ENCODE data around the gene CTDP1.

CTDP1 gene

GRCh38 chr18:79733986-79734770 is 54.6 kb downstream of the CTDP1 start:
- no peak overlapping the region for H3K4me3 ChIP-seq (ENCODE audit: control insufficient read depth, low read depth, low read length)
- no peak for DNase-seq (ENCODE audit: low read depth)
- TF ChIP-seq, protein P1, sequence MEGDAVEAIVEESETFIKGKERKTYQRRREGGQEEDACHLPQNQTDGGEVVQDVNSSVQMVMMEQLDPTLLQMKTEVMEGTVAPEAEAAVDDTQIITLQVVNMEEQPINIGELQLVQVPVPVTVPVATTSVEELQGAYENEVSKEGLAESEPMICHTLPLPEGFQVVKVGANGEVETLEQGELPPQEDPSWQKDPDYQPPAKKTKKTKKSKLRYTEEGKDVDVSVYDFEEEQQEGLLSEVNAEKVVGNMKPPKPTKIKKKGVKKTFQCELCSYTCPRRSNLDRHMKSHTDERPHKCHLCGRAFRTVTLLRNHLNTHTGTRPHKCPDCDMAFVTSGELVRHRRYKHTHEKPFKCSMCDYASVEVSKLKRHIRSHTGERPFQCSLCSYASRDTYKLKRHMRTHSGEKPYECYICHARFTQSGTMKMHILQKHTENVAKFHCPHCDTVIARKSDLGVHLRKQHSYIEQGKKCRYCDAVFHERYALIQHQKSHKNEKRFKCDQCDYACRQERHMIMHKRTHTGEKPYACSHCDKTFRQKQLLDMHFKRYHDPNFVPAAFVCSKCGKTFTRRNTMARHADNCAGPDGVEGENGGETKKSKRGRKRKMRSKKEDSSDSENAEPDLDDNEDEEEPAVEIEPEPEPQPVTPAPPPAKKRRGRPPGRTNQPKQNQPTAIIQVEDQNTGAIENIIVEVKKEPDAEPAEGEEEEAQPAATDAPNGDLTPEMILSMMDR (IDR thresholded peaks at IDR 0.05; ENCODE audit: control insufficient read depth, insufficient read depth, low read depth, low read length, missing control alignments): no peak

DNA sequence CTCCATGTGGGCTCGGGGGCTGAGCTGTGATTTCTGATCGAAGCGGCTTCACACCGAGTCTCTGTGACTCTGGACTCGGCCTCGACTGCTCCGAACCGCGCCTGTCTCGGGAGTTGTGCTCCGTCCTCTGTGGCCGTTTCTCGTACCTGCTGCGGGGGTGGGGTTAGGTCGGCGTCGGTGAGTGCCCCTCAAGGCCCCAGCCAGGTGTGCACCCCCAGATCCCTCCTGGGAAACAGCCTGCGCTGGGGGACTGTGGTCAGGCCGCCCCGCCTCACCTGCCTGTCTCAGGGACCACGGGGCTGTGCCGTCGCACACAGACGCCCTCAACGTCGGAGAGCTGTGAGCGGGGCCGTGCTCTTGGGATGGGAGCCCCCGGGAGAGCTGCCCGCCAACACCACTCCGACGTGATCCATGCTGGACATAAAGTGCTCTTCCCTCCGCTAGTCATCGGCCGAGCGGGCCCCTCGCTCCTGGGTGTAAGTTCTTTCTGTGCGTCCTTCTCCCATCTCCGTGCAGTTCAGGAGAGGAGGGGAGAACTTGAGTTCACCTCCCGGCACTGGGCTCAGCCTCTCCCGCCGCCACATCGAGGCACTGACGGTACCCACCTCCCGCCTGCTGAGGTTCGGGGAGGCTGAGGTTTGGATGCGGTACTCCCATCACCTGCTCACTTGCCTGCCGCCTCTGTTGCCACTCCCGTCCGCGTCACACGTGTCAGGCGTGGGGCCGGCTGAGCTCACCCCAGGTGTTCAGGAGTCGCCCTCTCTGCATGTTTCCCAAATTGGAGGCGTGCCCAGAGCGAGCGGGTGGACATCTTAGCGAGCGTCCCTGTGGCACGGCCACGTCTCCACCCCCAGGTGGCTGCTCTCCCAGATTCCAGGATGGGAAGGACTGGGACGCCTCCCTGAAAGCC is 55.7 kb downstream of the CTDP1 start:
- no peak for DNase-seq (ENCODE audit: low read depth)
- no peak overlapping the region for H3K4me3 ChIP-seq (ENCODE audit: control insufficient read depth, low read depth, low read length)
- TF ChIP-seq, protein P1 (IDR thresholded peaks at IDR 0.05; ENCODE audit: control insufficient read depth, insufficient read depth, low read depth, low read length, missing control alignments): no peak

DNA sequence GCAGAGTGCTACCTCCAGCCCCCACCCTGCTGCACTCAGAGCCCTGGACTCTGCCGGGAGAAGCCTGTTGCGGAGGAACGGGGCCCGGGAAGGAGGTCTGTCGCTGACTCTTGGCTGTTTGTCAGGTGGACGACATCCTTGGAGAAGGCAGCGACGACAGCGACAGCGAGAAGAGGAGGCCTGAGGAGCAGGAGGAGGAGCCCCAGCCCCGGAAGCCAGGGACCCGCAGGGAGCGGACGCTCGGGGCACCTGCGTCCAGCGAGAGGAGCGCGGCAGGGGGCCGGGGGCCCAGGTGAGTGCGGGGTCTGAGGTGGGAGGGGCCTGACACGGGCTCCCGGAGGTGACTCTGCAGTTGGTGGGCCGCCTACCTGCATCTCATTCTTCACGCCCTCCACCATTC is 56.6 kb downstream of the CTDP1 start:
- H3K4me3 ChIP-seq (ENCODE audit: control insufficient read depth, low read depth, low read length): no peak overlapping the region
- TF ChIP-seq, protein P1 (IDR thresholded peaks at IDR 0.05; ENCODE audit: control insufficient read depth, insufficient read depth, low read depth, low read length, missing control alignments): no peak
- no peak for DNase-seq (ENCODE audit: low read depth)

DNA sequence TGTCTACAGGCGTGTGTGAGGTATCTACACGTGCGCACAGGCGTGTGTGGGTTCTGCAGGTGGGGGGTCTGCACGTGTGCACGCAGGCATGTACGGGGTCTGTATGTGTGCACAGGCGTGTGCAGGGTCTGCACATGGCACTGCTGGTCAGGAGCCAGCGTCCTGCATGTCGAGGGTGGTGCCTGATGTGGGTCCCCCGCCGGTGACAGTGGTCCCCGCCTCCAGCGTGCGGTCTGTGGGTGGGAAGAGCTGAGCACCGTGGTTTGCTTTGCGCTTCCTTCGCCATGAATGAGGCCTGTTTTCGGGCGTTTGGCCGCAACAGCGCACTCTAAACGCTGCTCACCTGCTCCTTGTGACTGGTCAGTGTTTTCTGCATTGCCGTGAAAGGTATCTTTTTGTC is 57.2 kb downstream of the CTDP1 start:
- H3K4me3 ChIP-seq (ENCODE audit: control insufficient read depth, low read depth, low read length): no peak overlapping the region
- DNase-seq (ENCODE audit: low read depth): no peak
- TF ChIP-seq, protein P1 (IDR thresholded peaks at IDR 0.05; ENCODE audit: control insufficient read depth, insufficient read depth, low read depth, low read length, missing control alignments): no peak

GRCh38 chr18:79737426-79737825 is 57.8 kb downstream of the CTDP1 start:
- TF ChIP-seq, protein P1 (IDR thresholded peaks at IDR 0.05; ENCODE audit: control insufficient read depth, insufficient read depth, low read depth, low read length, missing control alignments): no peak
- H3K4me3 ChIP-seq (ENCODE audit: control insufficient read depth, low read depth, low read length): no peak overlapping the region
- DNase-seq (ENCODE audit: low read depth): no peak

GRCh38 chr18:79738041-79738461 is 58.4 kb downstream of the CTDP1 start:
- TF ChIP-seq, protein P1 (IDR thresholded peaks at IDR 0.05; ENCODE audit: control insufficient read depth, insufficient read depth, low read depth, low read length, missing control alignments): no peak
- DNase-seq (ENCODE audit: low read depth): no peak
- H3K4me3 ChIP-seq (ENCODE audit: control insufficient read depth, low read depth, low read length): no peak overlapping the region

All from AG09309 (cell line).